ENCODE data around the gene CALML3.

Gene CALML3

DNA sequence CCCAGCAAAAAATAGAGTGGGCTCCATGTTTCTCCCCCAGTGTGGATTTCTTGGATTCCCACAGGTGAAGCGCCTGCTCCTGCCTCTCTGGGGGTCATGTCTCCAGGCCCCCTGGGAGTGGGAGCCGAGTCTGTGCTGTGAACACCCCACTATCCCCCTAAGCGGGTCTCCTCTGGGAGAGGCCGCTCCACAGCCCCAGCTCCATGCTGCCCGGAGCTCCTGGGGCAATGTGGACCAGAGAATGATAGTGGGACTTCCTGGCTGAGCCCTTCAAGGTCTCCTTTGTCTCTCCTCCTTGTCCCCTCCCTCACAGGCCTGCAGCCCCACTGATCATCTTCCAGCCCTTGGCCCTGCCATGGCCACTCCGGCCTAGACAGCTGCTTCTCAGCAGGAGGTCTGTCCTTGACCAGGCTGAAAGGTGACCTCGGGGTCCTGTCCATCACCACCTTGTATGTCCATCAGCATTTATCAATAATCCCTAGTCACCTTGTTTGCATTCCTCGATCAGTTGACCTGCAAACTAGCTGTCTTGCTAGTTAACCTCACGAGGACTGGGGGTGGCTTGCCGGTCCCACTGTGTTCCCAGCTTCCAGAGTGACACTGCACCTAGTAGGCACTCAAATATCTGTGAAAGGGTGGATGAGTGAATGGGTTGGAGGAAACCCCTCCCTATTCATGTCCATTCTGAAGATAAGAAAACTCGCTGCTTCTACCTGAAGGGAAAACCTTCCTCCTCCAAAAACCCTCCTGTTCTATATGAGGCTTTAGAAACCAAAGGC lies 776 bp upstream of the CALML3 start:
- no peak for DNase-seq

DNA sequence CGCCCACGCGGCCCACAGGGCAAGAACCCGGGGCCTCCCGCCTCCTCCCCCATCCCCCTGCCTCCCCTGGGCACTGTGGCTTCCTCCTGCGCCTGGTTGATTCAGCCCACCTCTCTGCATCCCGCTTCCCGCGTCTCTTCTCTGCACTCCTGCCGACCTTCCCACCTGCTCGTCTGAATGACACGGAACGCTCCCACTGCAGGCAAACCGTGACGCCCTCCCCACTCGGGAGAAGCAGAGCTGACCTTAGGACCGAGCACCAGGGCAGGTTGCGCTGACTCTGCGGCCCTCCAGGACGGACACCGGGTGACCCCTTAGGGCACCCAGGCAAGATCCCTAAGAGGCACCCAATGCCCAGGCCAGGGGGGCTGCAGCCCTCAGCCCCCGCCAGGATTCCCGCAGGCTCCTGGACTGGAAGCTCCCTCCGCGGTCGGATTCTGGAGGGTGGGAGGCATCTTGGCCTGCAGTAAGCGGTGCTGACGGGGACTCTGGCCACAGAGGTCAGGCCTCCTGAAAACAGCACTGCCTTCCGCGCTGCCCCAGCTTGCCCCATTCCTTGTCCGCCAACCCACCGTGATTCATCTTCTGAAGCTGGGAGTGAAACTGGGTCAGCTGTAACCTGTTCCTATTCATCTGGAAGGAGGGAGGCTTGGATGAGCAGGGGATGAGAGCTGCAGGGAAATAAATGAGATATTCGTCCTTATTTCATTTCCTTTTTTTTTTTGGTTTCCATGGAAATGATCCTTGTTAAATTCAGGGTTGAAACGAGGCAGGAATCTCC lies 990 bp downstream of the CALML3 start:
- DNase-seq = peak in 23 of 56 donors; percentile 6 to 58 (median 26)

DNA sequence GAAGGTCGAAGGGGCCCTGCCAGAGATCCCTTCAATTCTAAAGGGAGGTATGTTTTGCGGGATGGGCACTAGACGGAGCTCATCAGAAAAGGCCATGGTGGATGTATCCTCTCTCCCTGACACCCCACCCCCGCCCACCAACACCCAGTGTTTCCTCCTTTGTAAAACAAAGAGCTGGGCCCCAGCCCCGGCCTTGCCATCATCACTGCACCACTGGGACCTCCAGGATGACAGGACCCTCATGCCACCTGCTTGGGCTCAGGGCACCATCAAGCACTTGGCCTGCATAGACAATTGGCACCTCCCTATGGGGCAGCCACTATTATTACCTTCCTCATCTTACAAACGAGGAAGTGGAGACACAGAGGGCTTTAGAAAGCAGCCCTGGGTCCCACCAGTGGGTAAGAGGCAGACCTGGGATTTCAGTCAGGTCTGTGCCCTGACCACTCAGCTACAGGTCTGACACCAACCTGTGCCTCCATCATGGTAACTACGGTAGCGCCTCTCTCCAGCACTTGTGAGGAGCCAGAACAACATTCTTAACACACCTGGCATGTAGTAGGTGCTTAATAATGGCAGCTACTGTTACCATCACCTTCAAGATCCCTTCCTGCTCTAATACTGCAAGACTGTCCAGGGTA lies 2.0 kb downstream of the CALML3 start:
- no peak for DNase-seq

DNA sequence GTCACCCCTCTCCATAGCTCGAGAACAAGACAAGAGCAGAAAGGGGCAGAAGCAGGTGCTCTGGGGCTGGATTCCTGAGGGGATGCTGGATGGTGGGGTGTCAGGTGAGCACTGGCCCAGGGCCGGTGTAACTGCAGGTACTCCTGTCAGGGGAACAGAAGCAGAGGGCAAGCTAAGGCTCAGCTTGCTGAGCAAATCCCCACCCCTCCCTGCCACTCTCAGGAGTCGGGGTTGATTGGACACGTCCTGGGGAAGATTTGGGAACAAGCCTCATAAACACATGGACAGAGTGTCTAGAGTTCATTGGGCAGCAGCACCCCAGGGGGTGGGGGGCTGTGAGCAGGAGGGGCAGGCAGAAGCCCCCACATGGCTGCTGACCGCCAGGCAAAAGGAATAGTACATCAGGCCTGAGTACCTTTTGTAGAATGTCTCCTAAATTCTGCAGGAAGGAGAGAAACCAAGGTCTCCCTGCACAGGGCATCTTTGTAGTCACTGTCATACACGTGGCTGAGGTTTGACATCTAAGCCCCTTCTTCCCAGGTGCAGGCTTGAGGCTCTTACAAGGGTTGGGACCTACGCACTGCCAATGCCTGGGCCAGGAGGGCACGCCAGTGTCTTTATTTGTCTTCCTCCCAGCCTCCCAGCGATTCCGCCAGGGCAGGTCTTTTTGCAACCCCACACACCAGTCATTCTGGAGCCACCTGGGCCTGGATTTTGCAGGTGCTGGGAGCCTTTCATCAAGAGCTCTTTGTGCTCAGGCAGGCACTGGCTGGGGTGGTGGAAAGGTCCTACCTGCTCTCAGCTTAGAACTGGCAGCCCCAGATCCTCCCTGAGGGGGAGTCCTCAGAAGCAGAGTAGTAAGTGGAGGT lies 2.8 kb downstream of the CALML3 start:
- DNase-seq = no peak

DNA sequence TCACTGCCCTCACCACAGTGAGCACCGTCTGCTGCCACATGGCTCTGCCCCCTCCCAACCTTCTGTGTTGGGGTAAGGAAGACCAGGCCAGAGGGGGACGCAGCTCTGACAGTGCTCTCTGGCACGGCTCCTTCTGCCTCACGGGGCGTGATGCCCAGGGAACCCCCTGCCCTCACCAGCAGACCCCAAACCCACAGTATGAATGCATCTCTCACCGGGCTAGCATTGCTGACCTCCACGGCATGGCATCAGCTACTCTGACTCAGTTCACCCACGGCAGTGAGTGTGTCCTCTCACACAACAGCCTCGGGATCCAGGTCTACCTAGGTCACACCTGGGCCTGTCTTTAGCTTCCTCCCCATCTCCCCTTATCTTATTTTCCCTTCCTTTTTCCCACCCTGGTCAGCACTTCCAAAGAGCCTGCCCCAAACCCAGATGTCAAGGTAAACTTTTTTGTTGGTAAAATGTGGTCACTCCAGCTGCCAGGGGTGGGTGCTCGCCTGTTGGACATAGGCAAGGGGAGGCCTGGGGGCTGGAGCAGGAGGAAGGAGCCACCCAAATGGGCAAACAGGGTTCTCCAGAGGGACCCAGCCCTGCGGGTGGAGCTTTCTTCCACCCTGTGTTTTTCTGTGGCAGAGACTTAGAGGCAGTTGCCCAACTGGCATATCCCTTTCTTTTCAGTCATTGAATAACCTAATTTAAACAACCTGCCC lies 4.4 kb downstream of the CALML3 start:
- no peak for DNase-seq

DNA sequence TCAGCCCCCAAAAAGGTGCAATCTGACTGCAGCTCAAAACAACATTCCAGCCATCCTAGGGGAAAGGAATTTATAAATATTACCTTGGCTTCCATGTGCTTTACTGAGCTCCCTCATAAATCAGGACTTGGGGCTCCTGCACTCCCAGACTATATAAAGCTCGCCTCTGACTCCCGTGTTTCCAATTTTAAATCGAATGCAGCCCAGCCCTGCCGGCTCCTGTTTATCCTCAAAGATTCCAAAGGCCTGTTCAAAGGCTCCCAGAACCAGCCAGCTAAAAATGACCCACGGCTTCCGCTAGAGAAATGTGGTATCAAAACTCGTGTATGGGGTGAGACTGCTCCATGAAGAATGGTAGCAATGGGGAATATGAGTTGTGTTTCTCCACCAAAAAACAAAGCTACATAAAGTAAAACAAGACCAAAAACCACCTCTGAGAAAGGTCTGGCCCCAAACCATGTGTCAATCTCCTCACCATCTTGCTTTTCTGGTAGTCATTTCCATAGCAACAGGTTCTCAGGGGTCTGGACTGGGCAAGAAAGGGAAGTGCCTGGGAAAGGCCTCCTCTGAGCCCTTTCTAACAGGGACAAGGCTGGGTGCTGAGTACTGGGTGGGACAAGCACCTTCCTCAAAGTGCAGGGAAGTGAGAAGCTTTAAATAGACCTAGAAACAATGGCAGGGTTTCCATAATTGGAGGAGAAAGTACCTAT lies 5.1 kb downstream of the CALML3 start:
- DNase-seq = no peak

DNA sequence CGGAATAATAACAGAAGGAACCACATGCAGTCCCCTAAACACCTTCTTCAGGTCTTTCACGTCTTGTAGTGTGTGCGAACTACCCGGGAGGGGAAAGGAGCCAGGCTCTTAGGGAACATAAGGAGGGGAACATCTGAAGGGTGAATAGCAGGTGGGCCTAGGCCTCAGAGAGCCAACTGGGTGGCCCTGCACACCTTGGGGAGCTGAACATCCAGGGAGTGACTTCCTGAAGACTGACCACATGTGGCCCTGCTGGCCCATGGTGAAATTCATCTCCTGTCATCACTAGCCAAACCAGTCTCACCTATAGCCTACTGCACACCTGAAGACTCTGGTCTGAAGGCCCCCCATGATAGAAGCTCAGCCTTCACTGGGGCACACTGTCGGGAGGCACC lies 5.6 kb downstream of the CALML3 start:
- DNase-seq = no peak

DNA sequence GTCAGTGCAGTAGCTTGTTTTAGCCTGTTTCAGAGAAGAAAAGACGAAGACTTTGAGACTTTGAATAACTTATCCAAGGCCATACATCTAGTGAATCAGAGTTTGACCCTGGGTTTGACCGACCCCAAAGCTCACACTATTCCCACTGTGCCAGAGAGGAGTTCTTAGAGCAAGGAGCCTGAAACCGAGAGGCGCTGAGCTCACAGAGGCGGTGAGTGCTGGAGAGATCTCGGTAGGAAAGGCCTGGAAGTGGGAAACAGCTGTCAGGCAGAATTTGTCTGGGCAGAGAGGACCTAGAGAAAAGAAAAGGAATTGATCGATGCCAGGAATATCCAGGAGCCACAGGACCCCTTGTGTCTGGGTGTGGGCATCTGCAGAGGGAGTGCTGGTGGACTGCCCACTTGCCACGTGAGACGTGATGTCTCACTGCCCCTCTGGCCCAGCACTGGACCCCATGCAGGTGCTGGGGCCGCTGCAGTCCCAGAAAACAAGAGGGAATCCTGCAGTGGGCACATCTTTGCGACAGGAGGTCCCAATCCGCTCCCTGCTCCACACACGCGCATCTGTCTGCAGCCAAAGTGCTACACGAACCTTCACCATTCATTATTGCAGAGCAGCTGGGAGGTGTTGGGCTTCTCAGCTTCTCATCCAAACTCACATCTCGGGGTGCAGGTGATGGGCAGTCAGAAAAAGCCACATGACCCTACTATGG lies 6.2 kb downstream of the CALML3 start:
- no peak for DNase-seq

DNA sequence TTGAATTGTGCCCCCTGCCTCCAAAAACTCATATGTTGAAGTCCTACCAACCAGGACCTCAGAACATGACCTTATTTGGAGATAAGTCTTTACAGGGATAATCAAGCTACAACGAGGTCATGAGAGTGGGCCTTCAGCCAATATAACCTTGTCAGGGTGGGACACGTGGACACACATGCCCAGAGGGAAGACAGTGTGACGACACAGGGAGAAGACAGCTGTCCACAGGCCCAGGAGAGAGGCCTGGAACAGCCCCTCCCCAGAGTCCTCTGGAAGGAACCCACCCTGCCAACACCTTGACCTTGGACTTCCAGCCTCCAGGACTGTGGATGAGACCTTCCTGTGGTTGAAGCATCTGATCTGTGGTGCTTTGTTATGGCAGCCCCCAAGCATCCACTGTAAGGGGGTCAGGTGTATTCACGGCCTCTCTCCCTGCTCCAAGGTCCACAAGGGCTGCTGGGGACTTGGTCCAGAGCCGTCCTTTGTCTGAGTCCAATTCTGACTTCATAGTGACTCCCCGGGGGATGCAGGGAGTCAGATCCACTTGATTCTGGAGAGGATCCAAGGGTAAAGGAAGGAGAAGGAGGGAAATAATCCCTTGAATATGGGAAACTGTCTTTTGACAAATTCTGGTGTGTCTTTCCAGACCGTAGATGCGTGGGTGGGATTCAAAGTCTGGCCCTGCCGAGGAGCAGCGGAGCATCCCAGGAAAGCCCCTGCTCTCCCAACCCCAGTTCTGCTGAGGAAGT lies 7.0 kb downstream of the CALML3 start:
- DNase-seq = no peak

DNA sequence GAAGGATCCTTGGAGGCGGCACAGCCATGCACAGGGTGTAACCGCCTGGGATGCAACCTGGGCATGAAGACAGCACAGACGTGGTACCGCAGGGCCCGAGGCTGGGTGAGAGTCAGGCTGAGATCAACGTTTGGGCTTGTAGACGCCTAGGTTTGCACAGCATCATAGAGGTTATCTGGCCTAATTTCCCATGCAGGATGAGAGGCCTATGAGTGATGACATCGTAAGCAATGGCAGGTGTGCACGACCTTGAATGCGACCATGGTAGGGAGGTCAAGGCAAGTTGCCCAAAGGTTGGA lies 7.5 kb downstream of the CALML3 start:
- DNase-seq = no peak

DNA sequence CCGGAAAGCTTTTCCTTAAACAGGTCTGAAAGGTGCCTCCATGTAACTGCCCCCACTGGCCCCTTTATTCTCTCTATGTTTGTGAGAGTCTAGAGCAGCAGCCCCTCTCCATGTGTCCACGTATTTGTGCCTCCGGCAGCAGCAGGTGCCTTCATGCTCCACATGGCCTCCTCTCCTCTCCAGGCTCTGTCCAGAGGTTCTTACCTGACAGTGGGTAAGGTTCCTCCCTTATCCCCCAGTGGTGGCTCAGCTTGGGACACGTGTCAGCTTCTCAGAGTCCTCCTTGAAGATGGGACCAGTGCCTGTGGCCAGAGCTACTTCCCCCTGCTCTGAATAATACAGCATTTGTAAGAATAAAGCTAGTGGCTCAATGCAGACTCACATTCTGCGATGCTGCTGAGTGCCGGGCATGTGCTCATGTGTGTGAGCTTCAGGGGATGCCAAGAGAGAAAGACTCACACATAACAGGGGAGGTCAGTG lies 7.9 kb downstream of the CALML3 start:
- DNase-seq = no peak

DNA sequence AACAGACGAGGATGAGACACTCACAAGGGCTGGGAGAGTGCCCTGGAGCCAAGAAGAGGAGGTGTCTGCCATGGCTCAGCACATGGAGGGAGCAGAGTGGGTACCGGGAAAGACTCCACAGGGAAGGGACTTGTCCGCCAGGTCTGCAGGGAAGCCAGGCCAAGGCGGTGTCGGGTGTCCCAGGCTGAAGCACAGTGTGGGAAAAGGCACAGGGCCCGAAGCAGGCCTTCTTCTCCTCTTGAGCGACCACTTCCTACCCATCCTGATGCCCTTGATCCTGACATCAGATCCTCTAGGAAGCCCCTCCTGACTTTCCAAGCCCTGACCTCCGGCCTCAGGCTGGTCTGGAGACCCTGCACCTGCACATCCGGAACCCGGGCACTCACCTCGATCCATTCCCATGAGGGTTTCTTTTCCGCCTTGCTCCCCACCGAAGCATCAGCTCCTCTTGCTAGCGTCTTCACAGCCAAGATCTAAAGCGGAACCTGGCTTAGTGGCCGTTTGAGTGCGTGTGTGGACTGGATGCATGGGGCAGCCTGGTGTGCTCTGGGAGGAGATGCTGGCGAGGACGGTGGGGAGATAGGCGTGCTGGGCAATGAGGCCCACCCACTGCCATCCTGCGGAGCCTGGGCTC lies 8.5 kb downstream of the CALML3 start:
- DNase-seq = no peak

DNA sequence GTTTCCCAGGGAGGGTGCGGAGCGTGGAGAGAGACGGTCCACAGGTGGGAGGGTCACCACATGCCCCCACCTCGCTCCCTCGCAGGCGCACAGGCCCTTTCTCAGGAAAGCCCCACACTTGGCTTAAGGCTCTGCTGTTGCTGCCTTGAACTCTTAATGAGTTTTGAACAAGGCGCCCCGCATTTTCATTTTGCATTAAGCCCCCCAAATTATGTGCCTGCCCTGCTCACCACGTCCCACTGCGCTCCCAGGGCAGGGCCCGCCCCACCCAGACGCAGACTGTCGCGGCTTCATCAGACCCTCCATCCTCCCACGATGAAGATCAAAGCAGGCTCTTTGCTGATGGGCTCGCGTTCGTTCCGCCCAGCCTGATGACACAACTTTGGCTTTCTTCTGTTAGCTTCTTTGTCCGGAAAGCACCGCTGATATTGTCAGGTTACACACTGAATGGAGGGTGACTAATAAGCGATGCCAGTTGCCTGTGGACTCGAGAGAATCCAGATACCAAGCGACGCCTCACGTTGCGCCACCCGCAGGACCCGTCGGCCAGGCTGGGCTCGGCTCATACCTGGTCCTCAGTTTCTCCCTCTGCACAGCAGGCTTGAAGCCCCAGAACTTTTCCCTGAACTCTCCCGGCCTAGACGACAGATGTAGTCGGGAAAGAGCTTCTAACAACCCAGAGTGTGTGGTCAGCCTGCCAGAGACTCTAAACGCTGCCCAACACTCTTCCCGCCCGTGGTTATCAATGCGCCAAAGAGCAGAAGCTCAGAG lies 9.5 kb downstream of the CALML3 start:
- DNase-seq = no peak

DNA sequence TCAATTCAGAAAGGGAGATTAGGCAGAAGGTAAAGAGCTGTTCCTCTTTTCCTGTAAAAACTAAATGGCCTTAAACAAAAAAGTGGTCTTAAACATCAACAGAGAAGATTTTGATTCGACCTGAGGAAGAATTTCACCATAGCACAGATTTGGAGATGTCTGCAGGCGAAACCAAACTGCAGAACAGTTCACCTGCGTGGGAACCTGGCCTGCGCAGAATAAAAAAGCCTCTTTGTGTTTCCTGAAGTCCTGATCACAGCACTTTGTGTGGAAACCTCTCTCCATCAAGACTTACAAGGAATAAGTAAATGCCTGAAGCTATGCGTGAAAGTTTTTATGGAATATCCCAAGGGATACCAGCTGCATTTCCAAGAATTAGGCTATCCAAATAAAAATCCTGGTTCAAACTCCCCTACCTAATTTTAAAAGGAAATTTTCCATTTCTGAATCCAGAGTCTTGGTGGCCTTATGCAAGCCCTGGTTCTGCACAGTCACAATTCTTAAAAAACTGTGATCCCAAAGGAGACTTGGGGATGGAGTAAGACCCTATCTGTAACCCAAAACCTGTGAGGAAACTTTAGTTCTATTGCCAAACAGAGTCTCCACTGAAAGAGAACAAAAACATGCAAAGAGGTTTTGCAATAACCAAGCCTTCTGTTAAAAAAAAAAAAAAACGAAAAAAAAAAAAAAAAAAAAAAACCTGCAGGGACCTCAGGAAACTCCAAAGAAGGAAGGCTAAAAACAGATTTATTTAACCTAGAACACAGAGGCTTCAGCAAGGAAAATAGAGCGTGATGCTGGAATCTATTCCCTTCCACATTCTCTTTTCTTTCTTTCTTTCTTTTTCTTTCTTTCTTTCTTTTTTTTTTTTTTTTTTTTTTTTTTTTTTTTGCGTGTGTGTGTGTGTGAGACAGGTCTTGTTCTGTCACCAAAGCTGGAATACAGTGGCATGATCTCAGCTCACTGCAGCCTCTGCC lies 10.4 kb downstream of the CALML3 start:
- DNase-seq = no peak

DNA sequence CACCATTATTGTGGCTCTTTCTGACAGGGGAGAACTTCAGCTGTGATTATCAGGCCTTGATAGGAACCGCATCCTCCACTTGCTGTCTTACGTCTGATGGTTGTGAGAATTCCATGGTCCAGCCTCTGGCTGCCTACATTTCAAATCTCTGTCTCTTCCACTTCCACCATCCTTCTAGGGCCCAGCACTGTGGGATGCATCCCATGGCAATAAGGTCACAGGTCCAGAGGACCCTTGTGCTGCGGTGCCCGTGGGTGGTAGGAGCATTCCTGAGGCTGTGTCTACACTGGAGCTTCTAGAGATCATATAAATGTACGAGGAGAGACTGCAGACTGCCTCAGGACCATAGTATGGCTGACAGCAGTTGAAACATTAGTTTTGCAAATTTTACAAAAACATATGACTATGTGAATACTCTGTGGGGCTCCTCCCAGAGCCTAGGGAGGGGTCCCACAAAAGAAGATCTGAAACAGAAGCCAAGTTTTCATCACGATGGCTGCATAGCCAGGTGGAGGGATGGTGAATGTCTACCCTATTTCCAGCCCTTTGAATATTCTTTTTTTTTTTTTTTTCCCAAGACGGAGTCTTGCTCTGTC lies 11.8 kb downstream of the CALML3 start:
- no peak for DNase-seq

DNA sequence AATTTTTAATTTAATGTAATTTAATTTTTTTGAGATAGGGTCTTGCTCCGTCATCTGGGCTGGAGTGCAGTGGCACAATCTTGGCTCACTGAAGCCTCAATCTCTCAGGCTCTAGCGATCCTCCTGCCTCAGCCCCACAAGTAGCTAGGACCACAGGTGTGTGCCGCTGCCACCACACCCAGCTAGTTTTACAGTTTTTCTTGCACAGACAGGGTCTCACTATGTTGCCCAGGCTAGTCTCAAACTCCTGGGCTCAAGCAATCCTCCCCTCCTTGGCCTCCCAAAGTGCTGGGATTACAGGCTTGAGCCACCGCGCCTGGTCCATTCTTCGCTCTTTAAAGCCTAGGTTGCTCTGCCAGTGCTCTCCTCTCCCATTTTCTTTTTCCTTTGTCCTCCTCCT lies 12.9 kb downstream of the CALML3 start:
- DNase-seq = no peak

Measured in nucleus accumbens (tissue), 56 donors.